Choroid plexus epithelial cell (primary cell): ENCODE results near the gene GRAMD4.
"Not testable (repeated sequence)": the region's sequence is repeated elsewhere in the genome, so short reads cannot be mapped to it uniquely, and the experiment has no call there.

Source experiments
- DNase-seq: peaks from one replicate; pipeline ENCODE4 v3.0.0-alpha.2; 2010; ENCODE audit warnings: low read depth
- H3K4me3 ChIP-seq: 2 replicates; pipeline ENCODE4 v1.5.1; 2011; ENCODE audit warnings: low read depth, mild to moderate bottlenecking, control low read depth, low read length, moderate library complexity
- TF ChIP-seq, protein P1 (sequence below): conservative IDR thresholded peaks from 2 replicates; pipeline ENCODE4 v1.5.1; 2011; ENCODE audit warnings: low read depth, mild to moderate bottlenecking, control low read depth, inconsistent platforms, low read length, moderate library complexity

GRAMD4 gene

GRCh38 chr22:46638601-46639431, 18.6 kb downstream of the GRAMD4 start:
- H3K4me3 ChIP-seq = no peak overlapping the region
- peak; percentile 78 for DNase-seq
- TF ChIP-seq, protein P1, sequence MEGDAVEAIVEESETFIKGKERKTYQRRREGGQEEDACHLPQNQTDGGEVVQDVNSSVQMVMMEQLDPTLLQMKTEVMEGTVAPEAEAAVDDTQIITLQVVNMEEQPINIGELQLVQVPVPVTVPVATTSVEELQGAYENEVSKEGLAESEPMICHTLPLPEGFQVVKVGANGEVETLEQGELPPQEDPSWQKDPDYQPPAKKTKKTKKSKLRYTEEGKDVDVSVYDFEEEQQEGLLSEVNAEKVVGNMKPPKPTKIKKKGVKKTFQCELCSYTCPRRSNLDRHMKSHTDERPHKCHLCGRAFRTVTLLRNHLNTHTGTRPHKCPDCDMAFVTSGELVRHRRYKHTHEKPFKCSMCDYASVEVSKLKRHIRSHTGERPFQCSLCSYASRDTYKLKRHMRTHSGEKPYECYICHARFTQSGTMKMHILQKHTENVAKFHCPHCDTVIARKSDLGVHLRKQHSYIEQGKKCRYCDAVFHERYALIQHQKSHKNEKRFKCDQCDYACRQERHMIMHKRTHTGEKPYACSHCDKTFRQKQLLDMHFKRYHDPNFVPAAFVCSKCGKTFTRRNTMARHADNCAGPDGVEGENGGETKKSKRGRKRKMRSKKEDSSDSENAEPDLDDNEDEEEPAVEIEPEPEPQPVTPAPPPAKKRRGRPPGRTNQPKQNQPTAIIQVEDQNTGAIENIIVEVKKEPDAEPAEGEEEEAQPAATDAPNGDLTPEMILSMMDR = no peak

DNA sequence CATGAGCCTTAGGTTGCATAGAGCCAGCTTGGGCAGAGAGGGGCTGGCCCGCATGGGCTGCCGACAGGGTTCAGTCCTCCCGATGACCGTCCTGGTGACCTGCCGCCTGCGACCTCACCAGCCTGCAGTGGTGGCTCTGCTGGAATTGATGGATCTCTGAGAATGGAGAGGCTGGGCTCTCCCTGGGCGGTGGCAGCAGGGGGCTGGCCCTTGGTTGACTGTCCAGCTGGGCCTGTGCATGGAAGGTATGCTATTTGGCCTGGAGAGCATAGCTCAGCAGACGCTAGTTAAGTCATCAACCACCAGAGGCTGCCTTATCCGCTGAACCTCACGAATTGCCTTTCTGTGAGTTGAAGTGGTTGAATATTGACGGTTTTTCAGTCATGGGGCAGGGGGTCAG, 19.7 kb downstream of the GRAMD4 start:
- H3K4me3 ChIP-seq = no peak overlapping the region
- peak; percentile 51 for DNase-seq
- TF ChIP-seq, protein P1 = peak; percentile 30

- DNase-seq = peak; percentile 31
- TF ChIP-seq, protein P1 = no peak
- no peak overlapping the region for H3K4me3 ChIP-seq
These were observed 20.3 kb downstream of the GRAMD4 start for GRCh38 chr22:46640293-46641055.

DNA sequence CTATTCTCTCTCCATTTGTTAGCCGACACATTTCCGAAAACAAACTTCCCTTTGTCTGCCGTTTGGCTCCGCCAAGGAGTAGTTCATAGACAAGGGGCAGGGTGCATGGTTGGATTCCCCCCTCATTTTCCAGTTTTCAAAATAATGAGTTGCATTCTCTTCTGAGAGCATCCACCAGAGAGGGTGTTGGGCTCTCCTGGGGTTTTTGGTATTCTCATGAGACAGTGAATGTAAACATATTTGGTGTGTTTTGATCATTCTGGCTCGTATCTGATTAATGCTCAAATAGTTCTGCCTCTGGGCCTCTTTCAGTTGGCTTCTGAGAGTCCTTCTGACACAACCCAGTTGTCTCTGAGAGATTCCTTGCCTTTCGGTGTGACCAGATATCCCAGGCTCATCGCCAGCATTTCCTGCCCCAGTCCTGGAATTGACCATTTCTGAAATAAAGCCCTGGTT, 21.7 kb downstream of the GRAMD4 start:
- TF ChIP-seq, protein P1 = no peak
- peak; percentile 19 for DNase-seq
- no peak overlapping the region for H3K4me3 ChIP-seq

DNA sequence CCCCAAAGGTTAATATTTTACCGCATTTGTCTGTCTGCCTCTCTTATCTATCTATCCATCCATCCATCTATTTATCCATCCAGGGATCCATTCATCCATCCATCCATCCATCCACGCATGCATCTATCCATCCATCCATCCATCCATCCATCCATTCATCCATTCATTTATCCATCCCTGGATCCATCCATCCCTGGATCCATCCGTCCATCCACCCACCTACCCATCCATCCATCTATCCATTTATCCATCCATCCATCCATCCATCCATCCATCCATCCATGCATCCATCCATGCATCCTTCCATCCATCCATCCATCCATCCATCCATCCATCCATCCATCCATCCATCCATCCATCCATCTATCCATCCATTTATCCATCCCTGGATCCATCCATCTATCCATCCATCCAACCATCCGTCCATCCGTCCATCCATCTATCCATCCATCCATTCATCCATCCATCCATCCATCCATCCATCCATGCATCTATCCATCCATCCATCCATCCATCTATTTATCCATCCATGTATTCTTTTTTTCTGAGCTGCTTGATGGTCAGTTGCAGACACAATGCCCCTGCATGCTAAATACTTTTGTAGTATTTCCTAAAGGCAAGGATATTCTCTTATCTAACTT, 22.8 kb downstream of the GRAMD4 start:
- H3K4me3 ChIP-seq = not testable (repeated sequence)

GRCh38 chr22:46646531-46647215, 26.5 kb downstream of the GRAMD4 start:
- TF ChIP-seq, protein P1 = no peak
- no peak overlapping the region for H3K4me3 ChIP-seq
- no peak for DNase-seq

More for the DNA sequence above, 22.8 kb downstream of the GRAMD4 start:
- not testable (repeated sequence) for DNase-seq

DNA sequence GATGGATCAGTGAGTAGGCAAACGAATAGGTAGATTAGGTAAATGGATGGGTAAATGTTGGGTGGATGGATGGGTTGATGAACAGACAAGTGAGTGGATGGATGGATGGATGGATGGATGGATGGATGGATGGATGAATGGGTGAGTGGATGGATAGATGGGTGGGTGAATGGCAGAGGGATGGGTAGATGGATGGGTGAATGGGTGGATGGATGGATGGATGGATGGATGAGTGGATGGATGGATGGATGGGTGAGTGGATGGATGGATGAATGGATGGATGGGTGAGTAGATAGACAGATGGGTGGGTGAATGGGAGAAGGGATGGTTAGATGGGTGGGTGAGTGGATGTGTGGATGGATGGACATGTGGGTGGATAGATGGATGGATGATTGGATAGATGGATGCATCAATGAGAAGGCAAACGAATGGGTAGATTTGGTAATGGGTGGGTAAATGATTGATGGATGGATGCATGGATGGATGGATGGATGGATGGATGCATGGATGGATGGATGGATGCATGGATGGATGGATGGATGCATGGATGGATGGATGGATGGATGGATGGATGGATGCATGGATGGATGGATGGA, 28.1 kb downstream of the GRAMD4 start:
- DNase-seq, H3K4me3 ChIP-seq: not testable (repeated sequence)
